EH (cell line): ENCODE measurements around the gene TMEM212.
"Not testable (repeated sequence)": the region's sequence is repeated elsewhere in the genome, so short reads cannot be mapped to it uniquely, and the experiment has no call there.

ENCODE experiments used
- DNase-seq: peaks from one replicate; pipeline ENCODE4 v3.0.0-alpha.2; 2015; ENCODE audit warnings: low read depth

The TMEM212 gene

GRCh38 chr3:171858770-171859169 is 15.6 kb downstream of the TMEM212 start:
- not testable (repeated sequence) for DNase-seq

DNA sequence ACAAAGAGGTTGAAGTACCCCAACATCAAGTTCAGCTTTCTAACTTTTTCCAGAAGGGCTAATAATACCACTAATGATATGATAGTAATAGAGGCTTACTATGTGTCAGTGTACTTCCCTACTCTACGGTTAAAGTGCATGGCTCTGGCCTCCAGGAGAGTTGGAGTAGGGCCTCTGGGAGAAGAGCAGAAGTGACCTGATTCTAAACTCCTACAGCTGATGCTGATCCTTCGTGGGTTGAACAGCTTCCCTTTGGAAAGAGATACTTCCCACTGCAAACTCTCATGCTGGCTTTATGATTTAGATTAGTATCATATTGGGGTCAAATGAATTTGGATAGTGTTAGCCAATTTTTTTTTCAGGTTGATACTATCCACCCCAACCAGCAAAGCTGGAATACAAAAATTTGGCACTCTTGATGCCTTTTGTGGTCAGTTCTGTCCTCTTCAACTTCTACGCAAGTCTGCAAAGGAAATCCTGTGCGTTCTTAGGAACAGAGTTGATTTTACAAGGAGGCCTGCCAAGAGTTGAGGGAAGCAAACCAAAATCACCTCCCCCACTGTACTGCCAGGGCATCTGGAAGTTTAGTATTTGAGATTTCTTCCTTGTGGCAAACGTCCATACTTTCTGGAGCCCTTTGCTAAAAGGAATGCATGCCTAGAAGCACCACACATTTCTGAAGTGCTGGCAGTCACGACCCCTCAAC is 17.8 kb downstream of the TMEM212 start:
- DNase-seq: peak; percentile 88

DNA sequence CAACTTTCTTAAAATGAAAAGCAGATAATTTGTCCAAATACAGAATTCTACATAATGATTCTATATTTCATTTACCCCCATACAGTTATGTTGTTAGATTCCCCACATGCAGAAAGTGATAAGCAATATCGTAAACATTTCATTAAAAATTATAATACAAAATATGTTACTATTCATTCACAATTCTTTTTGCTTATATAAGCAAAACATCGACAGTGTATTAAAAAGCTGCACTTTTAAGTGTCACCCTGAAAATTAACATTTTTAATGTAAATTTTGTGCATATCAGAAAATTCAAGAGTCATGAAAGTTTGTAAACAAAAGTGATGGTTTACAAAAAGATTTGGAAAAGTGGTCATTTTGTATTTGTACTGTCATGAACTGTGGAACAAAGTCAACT is 19.2 kb downstream of the TMEM212 start:
- no peak for DNase-seq

DNA sequence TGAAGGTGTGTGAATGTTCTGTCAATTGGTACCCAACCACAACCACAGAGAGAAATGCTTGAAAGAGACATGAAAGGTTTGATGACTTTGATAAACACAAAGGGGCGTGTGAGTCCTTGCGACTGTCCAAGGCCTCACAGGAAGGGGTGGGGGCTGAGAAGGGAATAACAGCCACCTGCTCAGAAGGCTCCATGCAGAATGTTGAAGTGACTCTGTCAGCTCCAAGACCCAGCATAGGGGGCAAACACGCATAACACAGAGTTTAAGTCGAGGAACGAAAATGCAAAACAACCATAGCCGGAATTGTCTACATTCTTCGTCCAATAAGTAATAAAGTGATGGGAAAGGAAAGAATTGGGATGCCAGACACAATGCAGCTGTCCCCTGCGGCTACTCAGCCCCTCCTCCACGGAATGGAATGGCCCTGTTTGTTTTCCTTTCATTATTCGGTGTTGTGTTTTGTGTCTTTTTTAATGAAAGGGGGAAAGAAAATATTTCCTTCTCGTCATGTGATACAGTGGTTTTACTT is 19.9 kb downstream of the TMEM212 start:
- peak; percentile 91 for DNase-seq

DNA sequence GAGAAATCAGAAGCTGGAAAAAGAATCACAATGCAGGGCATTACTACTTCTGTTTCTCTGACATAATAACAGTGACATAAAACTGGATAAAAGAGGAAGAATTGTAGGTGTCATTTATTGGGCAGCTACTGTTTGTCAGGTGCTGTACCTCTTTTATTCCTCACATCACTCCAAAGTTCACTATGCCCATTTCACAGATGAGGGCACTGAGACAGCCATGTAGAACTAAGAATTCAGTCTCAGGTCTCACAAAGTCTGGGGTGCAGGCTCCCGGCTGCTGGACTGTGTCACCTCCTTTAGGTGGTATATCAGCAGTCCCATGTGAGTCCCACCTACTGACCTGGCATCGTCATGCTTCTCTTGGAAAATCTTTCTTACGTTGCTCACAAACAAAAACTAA is 20.8 kb downstream of the TMEM212 start:
- DNase-seq: no peak

DNA sequence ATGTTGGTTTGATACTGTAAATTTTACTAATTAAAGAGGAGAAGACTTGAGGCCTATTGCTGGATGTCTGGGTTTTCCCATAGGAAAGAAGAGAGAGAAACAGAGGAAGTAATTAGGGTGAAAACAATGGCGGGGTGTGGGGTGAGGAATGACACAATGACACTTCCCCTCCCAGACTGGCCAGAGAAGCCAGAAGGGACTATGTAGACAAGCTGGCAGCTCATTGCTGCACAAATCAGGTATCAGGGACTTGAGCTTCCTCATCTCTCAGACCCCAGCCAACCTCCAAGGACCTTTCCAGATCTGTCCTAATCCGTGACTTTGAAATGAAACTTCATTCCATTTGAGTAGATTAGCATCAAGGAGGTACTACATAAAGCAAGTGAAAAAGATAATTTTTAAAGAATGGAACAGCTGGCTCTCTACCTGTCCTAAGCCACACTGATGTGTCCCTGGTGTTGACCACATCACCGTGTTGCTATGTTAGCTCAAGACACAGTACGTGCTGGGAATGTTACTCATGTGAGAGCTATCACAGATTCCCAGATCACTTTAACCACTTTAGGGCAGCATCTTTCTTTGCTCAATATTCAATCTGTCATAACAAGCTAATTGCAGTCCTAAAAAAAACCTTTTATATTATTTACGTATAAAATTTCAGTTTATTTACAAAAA is 22.2 kb downstream of the TMEM212 start:
- peak; percentile 27 for DNase-seq

DNA sequence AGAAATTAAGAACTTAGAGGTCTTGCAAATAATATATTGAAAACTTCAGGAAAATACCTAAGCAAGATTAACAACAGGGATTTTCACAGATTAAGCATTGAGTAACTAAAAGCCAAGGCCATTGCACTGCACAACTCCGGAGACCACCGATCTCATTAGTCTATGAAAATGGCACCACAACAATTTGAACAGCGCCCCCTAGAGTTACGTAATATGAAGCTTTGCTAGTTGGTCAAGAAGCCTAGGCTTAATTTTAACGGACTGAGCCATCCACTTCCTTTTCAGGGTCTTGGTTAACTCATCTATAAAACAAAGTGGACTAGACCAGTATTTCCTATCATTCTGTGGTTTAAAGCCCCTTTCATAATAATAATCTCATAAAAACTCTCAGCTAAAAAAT is 24.8 kb downstream of the TMEM212 start:
- DNase-seq: no peak

- peak; percentile 33 for DNase-seq
Observed at GRCh38 chr3:171871392-171872274, 28.5 kb downstream of the TMEM212 start.

- peak; percentile 79 for DNase-seq
Observed at GRCh38 chr3:171873580-171873979, 30.4 kb downstream of the TMEM212 start.

- peak; percentile 99 for DNase-seq
Observed at GRCh38 chr3:171874251-171874681, 31.1 kb downstream of the TMEM212 start.

GRCh38 chr3:171874879-171875278 is 31.7 kb downstream of the TMEM212 start:
- DNase-seq: peak; percentile 36

GRCh38 chr3:171875923-171876412 is 32.8 kb downstream of the TMEM212 start:
- DNase-seq: peak; percentile 81

GRCh38 chr3:171876680-171877147 is 33.6 kb downstream of the TMEM212 start:
- DNase-seq: peak; percentile 98

GRCh38 chr3:171878461-171879225 is 35.5 kb downstream of the TMEM212 start:
- DNase-seq: peak; percentile 74

GRCh38 chr3:171879472-171879871 is 36.3 kb downstream of the TMEM212 start:
- DNase-seq: no peak

GRCh38 chr3:171880101-171880870 is 37.1 kb downstream of the TMEM212 start:
- no peak for DNase-seq

DNA sequence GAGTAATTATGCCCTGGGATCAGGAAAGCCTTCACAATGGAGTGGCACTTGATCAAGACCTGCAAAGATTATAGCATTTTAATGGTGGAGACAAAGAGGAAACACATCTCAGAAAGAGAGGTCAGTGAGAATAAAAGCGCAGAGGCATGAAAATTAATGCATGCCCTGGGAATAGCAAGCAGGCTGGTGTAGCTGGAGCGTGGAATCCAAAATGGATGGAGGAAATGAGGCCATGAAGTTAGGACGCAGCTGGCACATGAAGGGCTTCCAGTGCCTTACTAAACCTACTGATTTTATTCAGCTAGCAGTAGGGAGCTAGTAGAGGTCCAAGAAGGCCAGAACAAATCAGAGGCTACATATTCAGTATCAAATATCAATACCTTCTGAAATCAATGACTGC is 38.1 kb downstream of the TMEM212 start:
- no peak for DNase-seq

- DNase-seq: no peak
Observed at GRCh38 chr3:171883257-171883892, 40.2 kb downstream of the TMEM212 start.

DNA sequence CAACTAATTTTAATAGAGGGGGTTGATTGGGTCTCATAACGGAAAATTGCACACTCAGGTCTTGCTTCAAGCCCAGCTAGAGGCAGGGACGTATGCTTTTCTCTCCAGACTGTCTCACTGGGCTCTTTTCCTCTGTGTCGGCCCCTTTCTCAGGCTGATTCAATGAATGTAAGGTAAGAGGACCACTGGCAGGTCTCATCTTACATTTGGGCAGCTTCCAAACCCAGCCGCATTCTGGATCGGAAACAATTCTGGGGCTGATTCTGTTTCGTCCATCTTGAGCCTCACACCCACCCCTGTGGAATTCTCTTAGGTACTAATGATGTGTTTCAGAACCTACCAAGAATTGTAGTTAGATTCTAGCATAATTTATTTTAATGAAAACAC is 40.7 kb downstream of the TMEM212 start:
- DNase-seq: no peak

DNA sequence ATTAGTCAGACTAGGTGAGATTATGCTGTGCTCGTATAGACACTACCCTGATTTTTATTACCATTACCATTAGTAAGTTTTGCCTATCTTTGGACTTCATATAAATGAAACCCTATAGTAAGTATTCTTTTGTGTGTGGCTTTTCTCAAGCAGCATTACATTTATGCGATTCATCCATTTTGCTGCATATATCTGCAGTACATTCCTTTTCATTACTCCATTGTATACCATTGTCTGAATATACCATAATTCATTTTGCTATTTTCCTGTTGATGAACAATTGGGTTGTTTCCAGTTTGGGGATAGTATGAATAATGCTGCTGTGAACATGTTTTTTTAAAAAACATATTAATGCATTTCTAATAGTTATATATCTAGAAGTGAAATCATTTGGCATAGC is 45.3 kb downstream of the TMEM212 start:
- DNase-seq: no peak
